SK-N-SH (cell line): ENCODE measurements around the gene TP63.

Source experiments
- ELF1 ChIP-seq: IDR thresholded peaks from 2 replicates; pipeline ENCODE4 v1.4.0; 2012
- MXI1 ChIP-seq: IDR thresholded peaks from 2 replicates; pipeline ENCODE4 v1.6.1; 2012; ENCODE audit warnings: mild to moderate bottlenecking, low read depth, low read length, improper control_type of control experiment
- YY1 ChIP-seq: IDR thresholded peaks from 2 replicates; pipeline ENCODE4 v1.4.0; 2012; ENCODE audit warnings: low read depth, mild to moderate bottlenecking
- ZBTB33 ChIP-seq: IDR thresholded peaks from 2 replicates; pipeline ENCODE4 v1.4.0; 2012; ENCODE audit warnings: low read depth, borderline replicate concordance
- TF ChIP-seq, protein P1 (sequence below): fragments of 200-600 bp; sonication (generic); IDR thresholded peaks from 2 replicates; pipeline ENCODE4 v1.6.1; 2017; ENCODE audit warnings: antibody characterized with exemption, mild to moderate bottlenecking, moderate library complexity

DNA sequence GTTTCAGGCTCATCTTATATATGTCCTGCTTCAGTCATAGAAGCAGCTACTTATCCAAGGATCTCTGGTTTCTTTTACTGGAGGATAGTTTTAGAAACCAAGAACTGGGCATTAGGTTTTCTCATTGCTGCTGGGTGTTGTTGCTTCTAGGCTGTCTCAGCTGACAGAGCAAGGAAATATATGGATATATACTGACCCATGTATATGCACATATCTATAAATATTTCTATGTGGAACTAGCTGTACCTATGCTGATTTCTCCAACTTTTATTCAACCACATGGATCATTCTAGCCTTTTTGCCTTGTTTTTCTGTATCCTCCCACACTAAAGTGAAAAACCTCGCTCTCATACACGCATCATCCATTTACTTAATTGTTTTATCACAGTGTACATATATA is 64.2 kb downstream of the TP63 start:
- TF ChIP-seq, protein P1, sequence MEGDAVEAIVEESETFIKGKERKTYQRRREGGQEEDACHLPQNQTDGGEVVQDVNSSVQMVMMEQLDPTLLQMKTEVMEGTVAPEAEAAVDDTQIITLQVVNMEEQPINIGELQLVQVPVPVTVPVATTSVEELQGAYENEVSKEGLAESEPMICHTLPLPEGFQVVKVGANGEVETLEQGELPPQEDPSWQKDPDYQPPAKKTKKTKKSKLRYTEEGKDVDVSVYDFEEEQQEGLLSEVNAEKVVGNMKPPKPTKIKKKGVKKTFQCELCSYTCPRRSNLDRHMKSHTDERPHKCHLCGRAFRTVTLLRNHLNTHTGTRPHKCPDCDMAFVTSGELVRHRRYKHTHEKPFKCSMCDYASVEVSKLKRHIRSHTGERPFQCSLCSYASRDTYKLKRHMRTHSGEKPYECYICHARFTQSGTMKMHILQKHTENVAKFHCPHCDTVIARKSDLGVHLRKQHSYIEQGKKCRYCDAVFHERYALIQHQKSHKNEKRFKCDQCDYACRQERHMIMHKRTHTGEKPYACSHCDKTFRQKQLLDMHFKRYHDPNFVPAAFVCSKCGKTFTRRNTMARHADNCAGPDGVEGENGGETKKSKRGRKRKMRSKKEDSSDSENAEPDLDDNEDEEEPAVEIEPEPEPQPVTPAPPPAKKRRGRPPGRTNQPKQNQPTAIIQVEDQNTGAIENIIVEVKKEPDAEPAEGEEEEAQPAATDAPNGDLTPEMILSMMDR, result no peak
- no peak for TF ChIP-seq ZBTB33
- no peak for TF ChIP-seq MXI1
- no peak for TF ChIP-seq YY1
- TF ChIP-seq ELF1, result no peak
